ENCODE measurements around the gene EFHC1. TPM values are rescaled to one million over a fixed set of nuclear protein-coding genes. Genes with fewer than 3 reads are reported as not detected.

The EFHC1 gene
- total RNA-seq, 2 experiments from 2014 or later = 20.7 to 24.8 TPM

DNA sequence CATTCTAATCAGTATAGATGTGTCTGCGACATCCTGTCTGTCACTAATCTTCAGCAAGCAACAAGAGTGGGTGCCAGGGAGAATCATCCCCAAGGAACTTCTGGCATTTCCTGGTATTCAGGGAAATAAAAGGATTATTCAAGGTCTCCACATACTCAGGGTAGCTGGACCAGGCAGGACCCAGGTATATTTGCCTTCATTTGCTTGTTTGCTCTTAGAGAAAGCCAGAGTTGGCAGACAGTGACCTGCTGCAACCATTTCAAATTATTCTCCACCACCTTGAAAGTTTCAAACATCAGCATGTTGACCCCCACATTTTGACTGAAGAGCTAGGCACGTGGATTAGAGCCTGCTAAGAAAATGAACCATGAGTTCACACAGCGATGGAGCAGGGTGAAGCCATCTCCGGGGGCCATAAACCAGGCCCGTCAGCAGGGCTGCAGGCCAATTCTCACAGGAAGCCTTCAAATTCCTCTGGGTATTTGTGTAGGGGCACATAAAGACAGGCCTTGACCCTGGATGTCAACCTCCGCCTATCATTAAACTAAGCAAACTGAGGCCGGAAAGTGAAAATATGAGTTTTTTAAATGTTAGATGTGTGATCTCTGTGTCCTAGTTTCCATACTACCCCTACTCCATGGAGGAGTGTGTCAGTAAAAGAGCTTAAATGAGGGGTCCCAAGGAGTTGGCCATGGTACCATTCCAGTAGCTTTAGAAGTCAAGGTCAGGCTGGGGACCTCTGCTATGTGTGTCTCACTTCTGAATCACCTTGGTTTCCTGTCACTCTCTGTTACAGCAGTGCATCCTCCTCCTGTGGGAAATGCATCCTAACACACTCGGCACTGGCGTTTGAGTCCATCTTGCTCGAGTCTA, 123.8 kb downstream of the EFHC1 start:
- H4K20me1 ChIP-seq (ENCODE audit: insufficient read depth, low read length) = peaks cover 7% of the 10 kb centered on the region; the same call in 1 of the 2 replicates

DNA sequence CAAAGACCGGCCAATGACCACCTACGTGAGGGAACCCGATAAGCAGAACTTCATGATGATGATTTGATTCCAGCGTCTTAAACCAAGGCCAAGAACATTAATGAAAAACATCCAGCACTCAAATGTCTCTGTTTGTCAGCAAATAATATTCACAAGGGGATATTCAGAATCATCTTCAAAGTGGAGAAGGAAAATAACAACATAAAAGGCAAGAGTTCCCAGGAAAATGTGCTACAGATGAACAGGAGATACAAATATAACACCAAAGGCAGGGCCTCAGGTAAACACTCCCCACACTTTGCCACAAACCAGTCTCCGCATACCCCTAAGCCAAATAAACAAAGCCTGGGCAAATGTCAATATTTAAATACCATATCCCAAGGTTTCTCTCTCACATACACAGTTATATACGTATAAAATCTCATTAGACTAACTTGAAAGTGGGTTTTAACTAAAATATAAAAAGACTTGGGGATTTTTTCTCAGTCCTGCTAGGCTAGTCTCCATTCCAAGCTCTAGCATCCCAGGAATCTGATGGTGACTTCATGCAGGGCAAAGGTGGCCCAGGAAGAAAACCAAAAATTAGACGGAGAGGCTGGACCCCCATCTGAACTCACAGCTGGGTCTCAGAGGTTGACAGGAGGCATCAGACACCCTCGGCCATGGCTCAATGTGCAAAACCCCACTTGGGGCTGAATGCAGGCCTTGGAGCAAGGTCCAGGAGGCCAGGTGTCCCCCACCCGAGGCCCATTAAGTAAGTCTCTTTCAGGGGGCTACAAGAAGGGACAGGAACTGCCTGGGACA, 124.7 kb downstream of the EFHC1 start:
- CTCF ChIA-PET (ENCODE audit: unreplicated experiment) = no interaction called here
- no peaks in the 10 kb centered on the region for H3K9me2 ChIP-seq (ENCODE audit: insufficient read depth, low read length)
- H3K36me3 ChIP-seq (ENCODE audit: insufficient read depth, low read length) = peaks cover 4% of the 10 kb centered on the region; the same call in 1 of the 2 replicates
- POLR2A ChIA-PET = interaction anchor here (0.6 to 2.3 kb wide), 4 partner anchors 8 to 257 kb away, joined by 3 to 6 read pairs (median 6); no protein-coding TSS in a partner anchor
- BruUV-seq (replicated peaks) = no TSS peak
- H3K4me1 ChIP-seq (ENCODE audit: insufficient read depth, low read length, poor library complexity, severe bottlenecking) = peaks cover 55% of the 10 kb centered on the region
- no peak overlapping the region for H3K27ac ChIP-seq (ENCODE audit: low read depth, low read length, poor library complexity, severe bottlenecking)
- no peak overlapping the region for H2AFZ ChIP-seq (ENCODE audit: low read length)
- intact Hi-C loops (cut with micrococcal nuclease; ENCODE audit: unreplicated experiment) = no loop called here
- TF ChIP-seq EZH2phosphoT487 (IDR thresholded peaks at IDR 0.05; ENCODE audit: borderline replicate concordance, low read depth, low read length) = no peak
- TF ChIP-seq, protein P1, sequence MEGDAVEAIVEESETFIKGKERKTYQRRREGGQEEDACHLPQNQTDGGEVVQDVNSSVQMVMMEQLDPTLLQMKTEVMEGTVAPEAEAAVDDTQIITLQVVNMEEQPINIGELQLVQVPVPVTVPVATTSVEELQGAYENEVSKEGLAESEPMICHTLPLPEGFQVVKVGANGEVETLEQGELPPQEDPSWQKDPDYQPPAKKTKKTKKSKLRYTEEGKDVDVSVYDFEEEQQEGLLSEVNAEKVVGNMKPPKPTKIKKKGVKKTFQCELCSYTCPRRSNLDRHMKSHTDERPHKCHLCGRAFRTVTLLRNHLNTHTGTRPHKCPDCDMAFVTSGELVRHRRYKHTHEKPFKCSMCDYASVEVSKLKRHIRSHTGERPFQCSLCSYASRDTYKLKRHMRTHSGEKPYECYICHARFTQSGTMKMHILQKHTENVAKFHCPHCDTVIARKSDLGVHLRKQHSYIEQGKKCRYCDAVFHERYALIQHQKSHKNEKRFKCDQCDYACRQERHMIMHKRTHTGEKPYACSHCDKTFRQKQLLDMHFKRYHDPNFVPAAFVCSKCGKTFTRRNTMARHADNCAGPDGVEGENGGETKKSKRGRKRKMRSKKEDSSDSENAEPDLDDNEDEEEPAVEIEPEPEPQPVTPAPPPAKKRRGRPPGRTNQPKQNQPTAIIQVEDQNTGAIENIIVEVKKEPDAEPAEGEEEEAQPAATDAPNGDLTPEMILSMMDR (conservative IDR thresholded peaks at IDR 0.05; ENCODE audit: low read length) = no peak
- peaks cover 7% of the 10 kb centered on the region; the same call in 1 of the 2 replicates for H4K20me1 ChIP-seq (ENCODE audit: insufficient read depth, low read length)
- no peaks in the 10 kb centered on the region for H3K9me3 ChIP-seq (ENCODE audit: low read length)
- no peak for DNase-seq (ENCODE audit: low spot score)
- peaks cover 60% of the 10 kb centered on the region for H3K79me2 ChIP-seq (ENCODE audit: insufficient read depth, low read depth, low read length)
- H3K4me3 ChIP-seq (ENCODE audit: low read depth, low read length, poor library complexity, severe bottlenecking) = no peak overlapping the region
- no peak overlapping the region for H3K4me2 ChIP-seq (ENCODE audit: low read length)

More for the DNA sequence above, 123.8 kb downstream of the EFHC1 start:
- Histone ChIP-seq H3K4me1 (ENCODE audit: insufficient read depth, low read length, poor library complexity, severe bottlenecking) (peaks cover 58% of the 10 kb centered on the region), H3K9me2 (ENCODE audit: insufficient read depth, low read length) (no peaks in the 10 kb centered on the region), H3K79me2 (ENCODE audit: insufficient read depth, low read depth, low read length) (peaks cover 61% of the 10 kb centered on the region), H3K27ac (ENCODE audit: low read depth, low read length, poor library complexity, severe bottlenecking) (no peak overlapping the region), H3K4me3 (ENCODE audit: low read depth, low read length, poor library complexity, severe bottlenecking) (no peak overlapping the region), H3K9me3 (ENCODE audit: low read length) (no peaks in the 10 kb centered on the region), H3K36me3 (ENCODE audit: insufficient read depth, low read length) (peaks cover 4% of the 10 kb centered on the region; the same call in 1 of the 2 replicates), H3K4me2 (ENCODE audit: low read length) (no peak overlapping the region), H2AFZ (ENCODE audit: low read length) (no peak overlapping the region)
- no TSS peak for BruUV-seq (replicated peaks)
- TF ChIP-seq EZH2phosphoT487 (IDR thresholded peaks at IDR 0.05; ENCODE audit: borderline replicate concordance, low read depth, low read length) = no peak
- TF ChIP-seq, protein P1 (conservative IDR thresholded peaks at IDR 0.05; ENCODE audit: low read length) = no peak
- ChIA-PET CTCF (ENCODE audit: unreplicated experiment) (no interaction called here), POLR2A (interaction anchor here (1.3 to 9.5 kb wide), 3 partner anchors 7 to 51 kb away, joined by 6 to 72 read pairs (median 6); no protein-coding TSS in a partner anchor)
- intact Hi-C loops (cut with micrococcal nuclease; ENCODE audit: unreplicated experiment) = no loop called here
- DNase-seq (ENCODE audit: low spot score) = no peak
